IPS DF 19.7 (cell line): ENCODE measurements around the gene ADCY10.
"Not testable (repeated sequence)": the region's sequence is repeated elsewhere in the genome, so short reads cannot be mapped to it uniquely, and the experiment has no call there.

Experiments
- DNase-seq: peaks from one replicate; pipeline ENCODE4 v3.0.0-alpha.2; 2013; ENCODE audit warnings: low read depth, low spot score

The ADCY10 gene

GRCh38 chr1:167815650-167816049 lies 98.3 kb downstream of the ADCY10 start:
- DNase-seq = no peak

GRCh38 chr1:167812972-167813371 lies 101.0 kb downstream of the ADCY10 start:
- no peak for DNase-seq

GRCh38 chr1:167808690-167809089 lies 105.2 kb downstream of the ADCY10 start:
- DNase-seq = no peak

GRCh38 chr1:167808104-167808503 lies 105.8 kb downstream of the ADCY10 start:
- no peak for DNase-seq

DNA sequence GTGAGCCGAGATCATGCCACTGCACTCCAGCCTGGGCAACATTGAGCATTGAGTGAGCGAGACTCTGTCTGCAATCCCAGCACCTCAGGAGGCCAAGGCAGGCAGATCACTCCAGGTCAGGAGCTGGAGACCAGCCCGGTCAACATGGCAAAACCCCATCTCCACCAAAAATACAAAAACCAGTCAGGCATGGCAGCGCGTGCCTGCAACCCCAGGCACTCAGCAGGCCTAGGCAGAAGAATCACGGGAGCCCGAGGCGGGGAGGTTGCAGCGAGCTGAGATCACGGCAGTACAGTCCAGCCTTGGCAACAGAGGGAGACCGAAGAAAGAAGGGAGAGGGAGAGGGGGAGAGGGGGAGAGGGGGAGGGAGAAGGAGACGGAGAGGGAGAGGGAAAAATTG lies 107.3 kb downstream of the ADCY10 start:
- DNase-seq = not testable (repeated sequence)

DNA sequence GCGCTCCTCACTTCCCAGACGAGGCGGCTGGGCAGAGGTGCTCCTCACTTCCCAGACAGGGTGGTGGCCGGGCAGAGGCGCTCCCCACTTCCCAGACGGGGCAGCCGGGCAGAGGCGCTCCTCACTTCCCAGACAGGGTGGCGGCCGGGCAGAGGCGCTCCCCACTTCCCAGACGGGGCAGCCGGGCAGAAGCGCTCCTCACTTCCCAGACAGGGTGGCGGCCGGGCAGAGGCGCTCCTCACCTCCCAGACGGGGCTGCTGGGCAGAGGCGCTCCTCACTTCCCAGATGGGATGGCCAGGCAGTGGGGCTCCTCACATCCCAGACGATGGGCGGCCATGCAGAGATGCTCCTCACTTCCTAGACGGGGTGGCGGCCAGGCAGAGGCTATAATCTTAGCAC lies 107.7 kb downstream of the ADCY10 start:
- DNase-seq = not testable (repeated sequence)

- no peak for DNase-seq
Observed at GRCh38 chr1:167805041-167805556, 108.8 kb downstream of the ADCY10 start.

DNA sequence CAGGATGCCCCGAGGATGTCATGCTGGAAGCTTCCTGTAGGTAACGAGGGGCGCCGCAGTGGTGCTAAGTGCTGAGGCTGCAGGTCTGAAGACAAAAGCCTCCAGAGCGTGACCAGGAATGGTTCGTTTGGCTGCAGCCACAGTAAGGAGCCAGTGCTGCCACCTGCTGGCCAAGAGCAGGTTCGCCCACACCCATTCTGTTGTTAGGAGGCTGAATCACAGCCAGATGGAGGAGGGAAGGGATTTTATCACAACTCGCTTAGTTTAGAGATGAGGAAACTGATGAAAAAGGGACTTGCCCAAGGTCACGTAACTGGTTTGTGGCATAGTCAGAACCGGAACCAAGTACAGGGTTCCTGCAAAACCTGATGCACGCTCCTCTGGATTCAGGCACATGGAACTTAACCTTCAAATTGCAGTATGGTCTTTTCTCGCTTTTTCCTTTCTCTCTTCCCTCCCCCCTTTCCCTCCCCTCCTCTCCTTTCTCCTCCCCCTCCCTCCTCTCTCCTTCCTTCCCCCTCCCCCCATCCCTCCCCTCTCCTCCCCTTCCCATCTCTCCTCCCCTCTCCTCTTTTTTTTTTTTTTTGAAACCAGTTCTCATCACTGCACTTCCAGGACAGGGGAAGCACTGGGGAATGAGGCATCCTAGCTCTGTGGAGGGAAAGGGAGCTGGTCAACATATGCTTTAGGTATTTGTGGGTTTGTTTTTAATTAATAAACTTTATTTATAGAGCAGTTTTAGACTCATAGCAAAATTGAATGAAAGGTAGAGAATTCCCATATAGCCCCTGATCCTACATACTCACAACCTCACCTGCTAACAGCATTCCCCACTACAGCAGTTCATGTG lies 110.4 kb downstream of the ADCY10 start:
- peak; percentile 94 for DNase-seq

GRCh38 chr1:167802235-167802634 lies 111.7 kb downstream of the ADCY10 start:
- DNase-seq = no peak

- no peak for DNase-seq
Observed at GRCh38 chr1:167800251-167800650, 113.7 kb downstream of the ADCY10 start.

DNA sequence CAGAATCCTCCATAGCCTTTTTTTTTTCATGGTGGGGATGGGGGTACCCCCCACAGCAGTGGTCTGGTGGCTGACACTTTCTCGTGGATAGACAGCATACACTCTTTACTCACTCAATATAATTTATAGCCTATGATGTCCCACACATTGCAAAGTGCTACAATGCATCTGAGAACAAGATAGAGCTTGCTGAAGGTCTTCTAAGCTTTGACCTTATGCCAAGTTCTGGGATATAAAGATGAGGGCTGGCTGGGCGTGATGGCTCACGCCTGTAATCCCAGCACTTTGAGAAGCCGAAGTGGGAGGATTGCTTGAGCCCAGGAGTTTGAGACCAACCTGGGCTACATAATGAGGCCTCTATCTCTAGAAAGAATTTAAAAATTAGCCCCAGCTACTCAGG lies 114.2 kb downstream of the ADCY10 start:
- DNase-seq = no peak

- DNase-seq = no peak
Observed at GRCh38 chr1:167798952-167799351, 115.0 kb downstream of the ADCY10 start.

DNA sequence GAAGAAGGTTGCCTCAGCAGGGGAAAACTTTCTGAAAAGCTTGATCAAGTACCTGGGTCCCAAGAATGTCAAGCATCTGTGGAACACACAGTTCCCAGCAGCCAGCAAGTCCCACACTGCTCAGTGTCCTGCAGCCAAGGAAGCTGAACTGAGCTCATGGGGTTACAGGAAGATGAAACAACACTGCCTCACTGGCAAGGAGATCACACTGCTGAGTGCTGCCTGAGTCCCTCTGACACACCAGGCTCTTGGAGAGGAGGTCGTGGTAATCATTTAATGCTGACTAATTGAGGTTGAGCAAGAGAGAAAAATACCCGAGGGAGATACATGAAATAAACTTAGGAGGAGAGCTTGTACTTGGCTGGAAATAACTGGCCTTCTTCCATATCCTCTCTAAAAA lies 116.9 kb downstream of the ADCY10 start:
- DNase-seq = peak; percentile 88

DNA sequence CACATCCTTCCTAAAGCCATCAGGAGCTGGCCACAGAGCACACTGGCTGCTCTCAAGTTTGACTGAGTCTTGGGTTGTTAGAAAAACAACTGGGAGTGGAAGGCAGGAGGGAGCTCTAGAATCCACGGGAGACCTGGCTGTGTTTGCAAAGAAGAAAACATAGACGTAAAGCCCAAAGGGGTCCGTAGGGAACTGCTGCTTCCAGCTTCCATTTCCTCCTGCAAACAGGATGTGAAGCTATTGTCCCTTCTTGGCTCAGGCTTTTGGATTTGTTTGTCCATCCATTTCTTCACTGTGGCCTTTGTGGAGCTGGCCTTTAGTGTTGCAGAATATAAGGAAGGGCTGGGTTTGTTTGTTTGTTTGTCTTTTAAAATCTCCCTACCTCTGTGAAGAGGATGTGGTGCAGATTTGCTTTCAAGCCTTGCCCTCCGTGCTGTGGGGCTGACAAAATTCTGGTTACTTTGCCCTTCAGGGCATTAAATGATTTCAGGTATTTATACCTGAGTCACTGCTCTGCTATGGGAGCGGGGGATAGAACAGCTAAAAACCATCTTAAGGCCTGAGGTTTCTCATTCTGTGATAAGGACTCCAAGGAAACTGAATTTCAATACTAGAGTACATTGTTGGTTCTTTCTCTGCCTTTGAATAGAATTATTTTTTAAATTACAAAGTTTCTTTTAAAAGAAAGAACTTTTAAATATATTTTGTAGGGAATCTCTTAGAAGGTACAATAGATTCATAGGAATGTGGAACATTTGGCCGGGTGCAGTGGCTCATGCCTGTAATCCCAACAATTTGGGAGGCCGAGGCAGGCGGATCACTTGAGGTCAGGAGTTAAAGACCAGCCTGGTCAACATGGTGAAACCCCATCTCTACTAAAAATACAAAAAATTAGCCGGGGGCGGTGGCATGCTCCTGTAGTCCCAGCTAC lies 117.9 kb downstream of the ADCY10 start:
- DNase-seq = no peak

DNA sequence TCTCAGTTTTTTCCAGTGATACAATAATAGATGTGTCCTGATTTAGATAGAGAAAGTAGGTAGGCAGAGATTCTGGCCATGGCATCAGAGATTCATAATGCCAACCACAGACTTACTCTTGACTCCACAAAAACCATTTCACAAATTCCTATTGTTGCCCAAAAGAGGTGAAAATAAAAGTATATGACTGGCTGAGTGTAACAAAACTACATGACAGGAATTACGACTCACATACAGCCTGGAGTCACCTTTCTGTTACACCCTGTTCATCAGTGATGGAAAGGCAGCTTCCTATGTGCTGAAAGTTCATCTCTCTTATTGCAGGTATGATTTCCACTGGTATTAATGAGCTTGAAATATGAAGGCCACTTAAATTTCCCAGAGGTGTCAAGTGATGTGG lies 119.9 kb downstream of the ADCY10 start:
- no peak for DNase-seq

DNA sequence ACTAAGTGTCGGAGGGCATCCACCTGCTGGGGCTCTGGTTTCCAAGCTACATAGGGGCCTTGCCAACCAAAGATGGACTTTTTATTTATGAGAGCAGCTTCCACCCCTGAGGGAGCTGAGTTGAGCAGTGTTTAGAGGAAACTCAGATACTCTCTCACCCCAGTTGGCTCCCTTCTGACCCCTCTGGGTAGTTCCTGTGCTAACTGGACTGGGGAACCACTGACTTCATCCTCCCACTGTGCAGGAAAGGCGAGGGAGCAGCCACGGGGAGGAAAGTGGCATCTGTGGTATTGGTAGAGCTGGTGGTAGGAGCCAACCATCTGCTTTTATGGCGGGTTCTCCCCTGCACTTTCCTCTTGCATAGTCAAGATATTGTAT lies 121.8 kb downstream of the ADCY10 start:
- DNase-seq = no peak

GRCh38 chr1:167791281-167792187 lies 122.4 kb downstream of the ADCY10 start:
- DNase-seq = no peak

DNA sequence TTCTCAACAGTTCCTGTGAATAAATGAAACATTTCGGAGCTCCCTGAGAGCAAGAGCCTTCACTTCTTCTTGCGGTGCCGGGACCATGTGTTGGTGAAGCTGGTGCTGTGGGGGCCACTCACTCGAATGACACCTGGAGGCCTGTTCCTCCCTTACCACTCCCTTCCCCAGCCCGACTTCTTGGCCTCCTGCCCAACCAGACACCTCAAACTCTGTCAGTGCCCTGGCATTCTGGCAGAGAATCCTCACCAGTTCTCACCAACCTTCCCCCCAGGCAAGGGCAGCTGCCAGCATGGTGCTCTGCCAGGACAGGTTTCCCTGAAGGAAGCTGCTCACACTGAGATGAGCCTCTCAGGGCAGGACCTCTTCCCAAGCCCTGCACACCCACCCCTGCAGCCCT lies 123.8 kb downstream of the ADCY10 start:
- DNase-seq = no peak

GRCh38 chr1:167789501-167789900 lies 124.4 kb downstream of the ADCY10 start:
- DNase-seq = no peak

DNA sequence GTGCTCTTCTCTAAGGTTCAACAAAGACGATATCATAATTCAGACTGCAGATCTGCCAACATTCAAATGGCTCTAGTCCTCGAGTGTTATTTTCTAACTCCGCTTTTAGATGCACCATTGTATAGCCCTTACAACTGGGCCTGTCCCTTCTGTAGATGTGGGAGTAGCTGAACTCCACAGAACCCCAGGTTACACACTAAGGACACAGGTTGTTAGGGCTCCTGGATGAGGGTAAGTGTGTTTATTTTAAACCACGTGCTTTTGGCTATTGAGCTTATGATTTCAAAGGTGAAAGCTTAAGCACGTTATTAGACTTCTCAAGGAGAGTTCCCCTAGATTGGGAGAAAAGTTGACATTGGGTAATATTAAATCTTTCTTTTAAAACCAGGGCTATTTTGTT lies 127.4 kb downstream of the ADCY10 start:
- DNase-seq = no peak

DNA sequence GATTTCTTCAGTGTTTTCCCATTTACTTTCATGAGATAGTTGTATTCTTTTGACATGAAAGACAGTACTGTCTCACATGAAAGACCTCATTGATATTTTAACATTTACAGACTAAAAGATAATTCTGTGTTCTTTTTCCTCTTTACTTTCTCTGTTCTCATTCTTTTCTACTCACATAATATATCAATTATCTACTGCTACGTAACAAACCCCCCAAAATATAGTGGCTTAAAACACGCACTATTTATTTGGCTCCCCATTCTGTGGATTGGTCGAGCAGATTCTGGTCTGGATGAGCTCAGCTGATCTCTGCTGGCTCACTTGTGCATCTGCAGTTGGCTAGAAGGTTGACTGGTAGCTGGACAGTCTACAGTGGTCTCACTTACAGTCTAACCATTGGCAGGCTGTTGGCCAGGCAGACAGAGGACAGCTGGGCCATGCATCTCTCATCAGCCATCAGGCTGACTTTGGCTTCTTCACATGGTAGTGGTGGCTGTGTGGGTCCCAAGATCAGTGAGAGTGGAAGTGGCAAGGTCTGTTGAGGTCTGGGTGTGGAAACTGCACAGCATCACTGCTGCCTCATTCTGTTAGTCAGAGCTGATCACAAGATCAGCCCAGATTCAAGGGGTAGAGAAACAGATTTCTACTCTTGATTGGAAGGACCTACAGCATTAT lies 128.9 kb downstream of the ADCY10 start:
- no peak for DNase-seq
